MCF 10A (cell line): Measurements from ENCODE around the gene STXBP4. TPM values are rescaled to one million over a fixed set of nuclear protein-coding genes. Genes with fewer than 3 reads are reported as not detected.

Experiments used
- BruUV-seq: library from RNA; stranded (reverse); fragments of 400-500 nt; replicated peaks from 2 replicates; lab custom pipeline; 2021; lab: Mats Ljungman, UMichigan
- CTCF ChIA-PET: fragments of 300-600 bp; sonication (Branson Sonifier 250); formaldehyde crosslinking; extraction: SDS; loops from one replicate; lab custom pipeline; 2021; ENCODE audit warnings: antibody characterized with exemption, inconsistent platforms; lab: Yijun Ruan, JAX
- POLR2A ChIA-PET: fragments of 300-600, 350-650 bp; sonication (Branson Sonifier 250); formaldehyde crosslinking; extraction: SDS; loops from one replicate; lab custom pipeline; 2020; ENCODE audit warnings: antibody characterized with exemption, inconsistent platforms; lab: Yijun Ruan, JAX
- DNase-seq: peaks from one replicate; pipeline ENCODE4 v3.0.0-alpha.2; 2018; ENCODE audit not compliant: unreplicated experiment
- H3K27ac Mint-ChIP-seq: one replicate; pipeline ENCODE4 v1.8.0; 2022; ENCODE audit warnings: mild to moderate bottlenecking, low read depth, mixed read lengths; ENCODE audit not compliant: unreplicated experiment
- H3K27me3 Mint-ChIP-seq: one replicate; pipeline ENCODE4 v1.8.0; 2022; ENCODE audit warnings: mixed read lengths; ENCODE audit not compliant: insufficient read depth, unreplicated experiment
- H3K36me3 Mint-ChIP-seq: one replicate; pipeline ENCODE4 v1.8.0; 2022; ENCODE audit warnings: mild to moderate bottlenecking, moderate library complexity, mixed read lengths; ENCODE audit not compliant: insufficient read depth, unreplicated experiment
- H3K4me1 Mint-ChIP-seq: one replicate; pipeline ENCODE4 v1.8.0; 2022; ENCODE audit warnings: mixed read lengths; ENCODE audit not compliant: insufficient read depth, unreplicated experiment
- H3K4me3 Mint-ChIP-seq: one replicate; pipeline ENCODE4 v1.8.0; 2022; ENCODE audit warnings: mild to moderate bottlenecking, moderate library complexity, mixed read lengths; ENCODE audit not compliant: unreplicated experiment
- H3K9me3 Mint-ChIP-seq: one replicate; pipeline ENCODE4 v1.8.0; 2022; ENCODE audit warnings: mixed read lengths; ENCODE audit not compliant: unreplicated experiment
- CTCF ChIP-seq: fragments of 200-600 bp; IDR thresholded peaks from one replicate; pipeline ENCODE4 v1.8.0; 2022; ENCODE audit warnings: antibody characterized with exemption, mild to moderate bottlenecking; ENCODE audit not compliant: unreplicated experiment
- intact Hi-C: fragments of 100-400 bp; cut with micrococcal nuclease; formaldehyde crosslinking; loops from 2 replicates; pipeline ENCODE4 v1.14.1; 2022
- total RNA-seq: library from RNA; stranded (reverse); gene quantifications from 2 replicates; pipeline ENCODE4 v1.2.3, GENCODE V29; 2022

STXBP4 gene
- total RNA-seq, 1 experiment from 2014 or later: 6.7 TPM

GRCh38 chr17:55200904-55201303, 232.3 kb downstream of the STXBP4 start:
- intact Hi-C loops: no loop called here
- no peaks in the 10 kb centered on the region for H3K9me3 Mint-ChIP-seq
- H3K27me3 Mint-ChIP-seq: no peaks in the 10 kb centered on the region
- no peak overlapping the region for H3K27ac Mint-ChIP-seq
- TF ChIP-seq CTCF: no peak
- BruUV-seq: no TSS peak
- H3K36me3 Mint-ChIP-seq: no peaks in the 10 kb centered on the region
- CTCF ChIA-PET: interaction anchor here (1.6 kb wide), 1 partner anchor 147 kb away, joined by 5 read pairs; no protein-coding TSS in a partner anchor
- H3K4me1 Mint-ChIP-seq: no peaks in the 10 kb centered on the region
- POLR2A ChIA-PET: no interaction called here
- no peak overlapping the region for H3K4me3 Mint-ChIP-seq
- no peak for DNase-seq

- CTCF ChIA-PET: interaction anchor here (1.6 kb wide), 1 partner anchor 146 kb away, joined by 5 read pairs; no protein-coding TSS in a partner anchor
- H3K4me1 Mint-ChIP-seq: no peaks in the 10 kb centered on the region
Observed at GRCh38 chr17:55201308-55201932, 232.9 kb downstream of the STXBP4 start.

GRCh38 chr17:55202896-55203295, 234.3 kb downstream of the STXBP4 start:
- Mint-ChIP-seq H3K9me3 (no peaks in the 10 kb centered on the region), H3K27me3 (no peaks in the 10 kb centered on the region), H3K4me1 (no peaks in the 10 kb centered on the region), H3K36me3 (no peaks in the 10 kb centered on the region), H3K27ac (no peak overlapping the region), H3K4me3 (no peak overlapping the region)
- TF ChIP-seq CTCF: no peak
- POLR2A ChIA-PET: interaction anchor here (0.6 kb wide), 1 partner anchor 38 kb away, joined by 4 read pairs; no protein-coding TSS in a partner anchor
- CTCF ChIA-PET: no interaction called here
- no peak for DNase-seq
- intact Hi-C loops: no loop called here
- no TSS peak for BruUV-seq

More at GRCh38 chr17:55201308-55201932, 232.9 kb downstream of the STXBP4 start:
- no peak overlapping the region for H3K4me3 Mint-ChIP-seq
- no peaks in the 10 kb centered on the region for H3K27me3 Mint-ChIP-seq
- no peak overlapping the region for H3K27ac Mint-ChIP-seq
- no peak for TF ChIP-seq CTCF
- BruUV-seq: no TSS peak
- no peaks in the 10 kb centered on the region for H3K9me3 Mint-ChIP-seq
- intact Hi-C loops: no loop called here
- H3K36me3 Mint-ChIP-seq: no peaks in the 10 kb centered on the region
- no peak for DNase-seq
- POLR2A ChIA-PET: no interaction called here

- H3K4me3 Mint-ChIP-seq: no peak overlapping the region
- H3K27me3 Mint-ChIP-seq: no peaks in the 10 kb centered on the region
- ChIA-PET CTCF (no interaction called here), POLR2A (no interaction called here)
- no TSS peak for BruUV-seq
- no peak overlapping the region for H3K27ac Mint-ChIP-seq
- no peak for DNase-seq
- no peaks in the 10 kb centered on the region for H3K4me1 Mint-ChIP-seq
- intact Hi-C loops: no loop called here
- TF ChIP-seq CTCF: no peak
- H3K36me3 Mint-ChIP-seq: no peaks in the 10 kb centered on the region
- no peaks in the 10 kb centered on the region for H3K9me3 Mint-ChIP-seq
Observed at GRCh38 chr17:55208078-55208812, 239.7 kb downstream of the STXBP4 start.
